Fibroblast of peridontal ligament (primary cell): ENCODE results near the gene CTBP2.
A peak's percentile ranks its signal among the peaks of the same experiment; 100 is the strongest.
"Not testable (repeated sequence)": the region's sequence is repeated elsewhere in the genome, so short reads cannot be mapped to it uniquely, and the experiment has no call there.

Source experiments
- DNase-seq: peaks from one replicate; pipeline ENCODE4 v3.0.0-alpha.2; 2010; ENCODE audit errors: extremely low read depth

Gene CTBP2

GRCh38 chr10:125186431-125187170 lies 26.2 kb upstream of the CTBP2 start:
- DNase-seq: no peak

DNA sequence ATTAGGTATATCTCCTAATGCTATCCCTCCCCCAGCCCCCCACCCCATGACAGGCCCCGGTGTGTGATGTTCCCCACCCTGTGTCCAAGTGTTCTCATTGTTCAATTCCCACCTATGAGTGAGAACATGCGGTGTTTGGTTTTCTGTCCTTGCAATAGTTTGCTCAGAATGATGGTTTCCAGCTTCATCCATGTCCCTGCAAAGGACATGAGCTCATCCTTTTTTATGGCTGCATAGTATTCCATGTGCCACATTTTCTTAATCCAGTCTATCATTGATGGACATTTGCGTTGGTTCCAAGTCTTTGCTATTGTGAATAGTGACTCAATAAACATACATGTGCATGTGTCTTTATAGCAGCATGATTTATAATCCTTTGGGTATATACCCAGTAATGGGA lies 18.7 kb upstream of the CTBP2 start:
- DNase-seq: not testable (repeated sequence)

DNA sequence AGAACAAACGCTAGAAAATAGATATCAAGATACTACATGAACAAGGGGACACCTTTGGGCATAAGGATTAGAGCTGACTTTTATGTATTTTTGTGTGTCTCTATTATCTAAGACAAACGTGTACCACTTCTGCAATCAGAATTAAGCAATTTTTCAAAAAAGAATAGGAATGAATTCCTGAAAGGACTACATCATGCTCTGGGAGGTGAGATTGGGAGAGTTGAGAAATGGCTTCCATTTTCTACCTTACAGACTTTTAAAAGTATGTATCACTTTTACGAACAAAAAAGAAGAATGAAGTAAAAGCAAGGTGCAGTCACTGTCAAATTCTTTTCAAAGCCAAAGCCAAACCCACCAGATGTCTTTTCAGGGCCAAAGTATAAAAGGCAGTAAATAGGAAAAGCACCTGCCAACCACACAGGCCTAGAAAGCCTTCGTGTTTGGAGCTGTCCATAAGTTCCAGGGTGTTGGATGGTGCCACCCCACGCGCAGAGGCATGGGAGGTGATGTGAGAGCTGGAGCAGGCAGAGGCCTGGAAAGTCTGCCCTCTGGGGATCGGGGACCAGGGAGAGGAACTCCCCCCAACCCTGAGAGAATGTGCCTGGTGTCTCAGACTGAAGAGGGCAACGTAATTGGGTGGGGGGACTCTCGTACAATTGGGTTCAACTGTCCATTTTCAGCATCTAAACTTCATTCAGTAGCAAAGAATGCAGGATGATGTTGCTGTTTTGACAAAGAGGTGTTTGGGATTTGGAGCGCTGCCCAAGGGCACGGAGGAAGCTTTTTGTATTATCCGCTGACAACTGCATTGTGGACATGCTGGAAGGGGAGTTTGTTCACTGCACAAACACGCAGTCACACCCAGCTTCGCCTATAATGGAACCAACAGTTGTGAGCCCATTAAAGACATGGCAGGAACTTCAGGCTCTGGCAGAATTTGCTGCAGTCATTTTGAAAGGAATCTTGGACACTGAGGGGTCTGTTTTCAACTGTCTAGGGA lies 17.6 kb upstream of the CTBP2 start:
- no peak for DNase-seq

DNA sequence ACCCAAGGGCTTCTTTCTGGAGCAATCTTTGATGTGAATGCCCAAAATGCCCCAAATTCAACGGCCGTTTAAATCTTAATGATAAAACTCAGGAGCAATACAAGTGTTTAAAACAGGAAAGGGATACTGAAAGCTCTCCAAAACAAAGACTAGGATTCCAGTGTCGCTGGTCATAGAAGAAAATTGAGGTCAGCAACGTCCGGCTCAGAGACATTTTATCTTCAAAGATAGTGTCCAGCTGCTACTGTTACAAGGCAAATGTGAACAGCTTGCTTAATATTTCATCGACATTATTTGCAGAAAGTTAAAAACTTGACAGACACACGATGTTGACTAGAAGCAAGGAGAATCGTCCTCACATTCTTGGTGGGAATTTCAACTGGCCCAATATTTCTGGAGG lies 15.4 kb upstream of the CTBP2 start:
- DNase-seq: no peak

- DNase-seq: no peak
Measured at GRCh38 chr10:125174360-125174759, 14.0 kb upstream of the CTBP2 start.

- no peak for DNase-seq
Measured at GRCh38 chr10:125172694-125173093, 12.3 kb upstream of the CTBP2 start.

GRCh38 chr10:125171402-125172306 lies 11.3 kb upstream of the CTBP2 start:
- no peak for DNase-seq

GRCh38 chr10:125169915-125170314 lies 9.6 kb upstream of the CTBP2 start:
- no peak for DNase-seq

- DNase-seq: no peak
Measured at GRCh38 chr10:125169279-125169678, 8.9 kb upstream of the CTBP2 start.

DNA sequence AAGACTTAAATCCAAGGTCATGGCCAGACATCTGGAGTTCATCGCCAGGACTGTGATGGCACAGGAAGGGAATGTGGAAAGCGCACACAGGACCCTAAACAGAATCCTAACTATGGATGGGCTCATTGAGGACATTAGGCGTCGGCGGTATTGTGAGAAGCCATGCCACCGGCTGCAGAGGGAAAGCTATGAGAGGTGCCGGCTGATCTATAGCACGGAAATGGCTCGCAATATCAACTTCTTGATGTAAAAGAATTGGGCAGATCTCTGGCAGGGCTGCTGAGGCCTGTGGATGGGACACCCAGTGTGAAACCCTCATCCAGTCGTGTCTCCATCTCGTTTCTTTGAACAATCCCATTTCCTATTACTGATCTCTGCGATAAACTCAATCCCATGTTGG lies 6.3 kb upstream of the CTBP2 start:
- DNase-seq: no peak

- no peak for DNase-seq
Measured at GRCh38 chr10:125165584-125166573, 5.5 kb upstream of the CTBP2 start.

DNA sequence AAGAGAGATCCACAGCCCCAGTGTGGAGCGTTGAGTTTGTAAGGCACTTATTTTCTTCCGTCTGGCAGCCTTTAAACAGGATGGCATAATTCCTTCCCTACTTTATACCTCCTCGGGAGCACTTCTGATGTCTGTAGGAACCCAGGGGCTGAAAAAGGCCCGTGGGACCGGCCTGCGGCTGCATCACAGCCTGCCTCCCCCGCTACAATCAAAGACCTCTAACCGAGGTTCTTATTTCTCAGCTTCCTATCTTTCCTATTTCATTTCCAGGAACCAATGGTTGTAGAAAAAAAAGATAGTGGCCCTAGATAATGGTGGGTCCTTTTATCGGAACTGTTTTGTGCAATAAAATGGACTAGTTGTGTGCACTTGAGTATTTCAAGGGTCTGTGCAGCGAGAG lies 4.1 kb upstream of the CTBP2 start:
- no peak for DNase-seq

GRCh38 chr10:125163803-125164202 lies 3.4 kb upstream of the CTBP2 start:
- DNase-seq: no peak

DNA sequence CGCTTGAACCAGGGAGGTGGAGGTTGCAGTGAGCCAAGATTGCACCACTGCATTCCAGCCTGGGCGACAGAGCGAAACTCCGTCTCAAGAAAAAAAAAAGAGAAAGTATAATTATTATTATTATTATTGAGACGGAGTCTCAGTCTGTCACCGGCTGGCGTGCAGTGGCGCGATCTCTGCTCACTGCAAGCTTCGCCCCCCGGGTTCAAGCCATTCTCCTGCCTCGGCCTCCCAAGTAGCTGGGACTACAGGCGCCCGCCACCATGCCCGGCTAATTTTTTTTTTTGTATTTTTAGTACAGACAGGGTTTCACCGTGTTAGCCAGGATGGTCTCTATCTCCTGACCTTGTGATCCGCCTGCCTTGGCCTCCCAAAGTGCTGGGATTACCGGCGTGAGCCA lies 2.9 kb upstream of the CTBP2 start:
- DNase-seq: not testable (repeated sequence)

DNA sequence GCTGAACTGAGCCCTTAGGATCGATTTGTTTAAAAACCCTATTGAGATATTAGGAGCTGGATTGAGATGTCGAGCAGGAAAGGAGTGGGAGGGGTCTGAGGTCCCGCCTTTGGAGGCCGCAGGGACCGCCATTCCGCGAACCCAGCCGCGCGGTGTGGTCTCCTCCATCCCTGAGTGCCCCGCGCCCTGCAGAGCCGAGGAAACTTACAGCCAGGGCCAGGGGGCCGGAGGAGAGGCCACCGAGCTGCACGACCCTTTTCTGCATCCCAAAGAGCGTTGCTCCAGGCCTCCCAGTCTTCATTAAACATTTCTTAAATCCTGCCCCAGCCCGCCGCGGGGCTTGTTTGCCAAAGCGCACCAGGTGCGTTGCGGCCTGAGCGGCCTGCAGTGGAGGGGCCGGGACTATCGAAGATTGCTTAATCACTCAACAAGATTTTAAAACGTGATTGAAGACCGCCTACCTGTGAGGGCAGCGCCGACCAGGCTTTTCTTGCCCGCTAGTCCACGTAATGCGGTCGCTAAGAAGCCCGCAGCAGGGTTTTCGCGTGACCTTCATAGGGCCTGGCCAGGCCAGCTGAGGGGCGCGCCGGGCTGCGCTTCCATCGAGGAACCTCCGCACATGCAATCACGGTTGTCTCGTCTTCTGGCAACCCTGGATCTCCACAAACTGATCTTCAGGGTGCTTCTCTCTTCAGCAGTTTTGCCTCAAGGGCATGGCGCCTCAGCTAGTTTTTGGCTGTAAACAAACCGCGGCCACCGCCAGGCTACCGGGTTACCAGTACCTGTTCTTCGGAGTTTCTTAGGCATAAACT lies 2.0 kb upstream of the CTBP2 start:
- no peak for DNase-seq

GRCh38 chr10:125161707-125162119 lies 1.4 kb upstream of the CTBP2 start:
- DNase-seq: no peak

DNA sequence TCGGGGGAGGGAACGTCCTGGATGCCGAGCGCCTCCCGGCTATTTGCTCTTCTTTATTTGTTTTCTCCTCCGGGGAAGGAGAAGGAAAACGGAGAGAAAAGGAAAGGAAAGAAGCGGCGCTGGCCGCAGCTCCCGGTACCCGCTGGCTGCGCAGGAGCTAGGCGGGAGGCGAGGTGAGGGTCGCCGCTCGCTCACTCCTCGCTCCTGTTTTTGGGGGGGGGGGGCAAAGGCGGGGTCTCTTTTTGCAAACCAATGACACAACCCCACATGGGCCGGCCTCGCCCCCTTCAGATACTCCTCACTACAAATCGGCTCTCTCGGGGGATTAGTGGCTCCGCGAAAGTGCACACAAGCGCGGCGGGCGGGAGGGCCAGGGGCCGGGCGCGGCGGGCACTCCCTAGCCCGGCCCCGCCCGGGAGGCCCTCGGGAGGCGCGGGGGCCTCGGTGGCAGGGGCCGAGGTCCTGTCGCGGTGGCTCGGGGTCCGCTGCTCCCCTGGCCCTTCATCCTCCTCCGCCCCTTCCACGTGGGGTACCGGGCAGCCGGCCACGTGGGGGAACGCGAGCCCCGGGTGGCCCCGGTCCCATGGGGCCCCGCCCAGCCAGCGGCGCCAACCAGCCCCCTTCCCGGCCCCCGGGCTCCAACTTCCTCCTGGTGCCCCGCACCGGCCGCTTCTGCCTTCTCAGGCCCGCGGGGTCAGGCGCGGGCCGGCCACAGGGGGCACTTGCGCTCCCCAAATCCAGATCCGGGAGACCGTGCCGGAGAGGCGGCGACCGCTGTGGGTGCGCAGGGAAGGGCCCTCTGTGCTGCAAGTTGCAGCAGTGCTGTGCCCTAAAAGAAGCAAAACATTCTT lies 718 bp upstream of the CTBP2 start:
- peak; percentile 77 for DNase-seq

DNA sequence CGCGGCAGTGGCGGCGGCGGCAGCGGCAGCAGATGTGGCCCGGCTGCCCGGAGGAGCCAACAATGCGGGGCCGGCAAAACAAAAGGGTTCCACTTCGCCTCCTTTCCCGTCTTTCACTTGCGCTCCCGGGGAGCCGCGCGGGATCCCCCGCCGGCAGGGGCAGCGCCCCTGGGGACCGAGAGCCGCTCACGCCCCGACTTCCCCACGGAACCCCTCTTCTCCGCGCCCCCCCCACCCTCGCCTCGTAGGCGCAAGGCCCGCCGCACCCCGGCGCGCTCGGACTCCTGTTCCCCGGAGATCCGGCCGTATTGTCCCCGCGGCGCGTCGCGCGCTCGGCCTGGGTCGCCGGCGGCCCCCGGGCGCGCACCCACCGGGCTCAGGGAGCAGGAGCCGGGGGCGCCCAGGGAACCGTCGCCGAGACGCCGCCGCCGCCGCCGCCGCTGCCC lies 854 bp downstream of the CTBP2 start:
- DNase-seq: no peak
